HG02610 (cell line): Measurements from ENCODE around the gene ADARB2.

Experiments
- ATAC-seq: cut with Tn5 transposase; IDR thresholded peaks from one replicate; pipeline ENCODE4 v1.9.1; 2021; ENCODE audit warnings: mild to moderate bottlenecking, moderate library complexity; ENCODE audit not compliant: unreplicated experiment

ADARB2 gene

DNA sequence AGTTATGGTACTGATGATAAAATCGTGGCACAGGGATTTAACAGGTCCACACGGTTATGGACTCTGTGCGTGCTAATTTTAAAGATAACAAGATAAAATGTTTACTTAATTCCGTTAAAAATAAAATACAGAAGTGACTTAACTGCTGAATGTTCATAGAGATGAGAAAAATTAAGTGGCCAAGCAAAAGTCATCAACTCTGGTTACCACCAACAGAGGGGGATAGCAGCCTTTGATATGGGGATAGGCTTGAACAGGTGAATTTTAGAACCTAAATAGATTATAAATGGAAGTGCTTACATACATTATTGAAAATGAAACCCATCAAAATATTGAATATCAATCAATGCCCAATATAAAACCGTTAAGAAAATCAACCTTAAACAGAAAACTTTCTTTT, 436.2 kb downstream of the ADARB2 start:
- ATAC-seq, result no peak

DNA sequence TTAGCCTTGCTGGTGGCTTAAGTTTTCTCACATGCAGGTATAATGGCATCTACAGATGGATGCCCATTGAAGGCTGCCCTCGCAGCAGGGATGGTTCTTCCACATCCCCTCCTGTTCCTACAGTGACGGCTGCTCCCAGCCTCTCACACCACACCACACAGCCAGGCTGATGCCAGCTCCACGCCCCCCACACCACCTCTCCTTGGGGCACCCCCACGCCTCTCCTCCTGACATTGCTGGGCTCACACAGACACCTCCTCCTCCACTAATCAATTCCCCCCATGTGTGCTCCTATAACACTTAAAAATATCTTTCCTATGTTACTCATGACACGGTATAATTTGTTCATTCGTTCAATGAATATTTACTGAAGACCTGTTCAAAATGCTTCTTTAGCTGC, 437.1 kb downstream of the ADARB2 start:
- no peak for ATAC-seq

DNA sequence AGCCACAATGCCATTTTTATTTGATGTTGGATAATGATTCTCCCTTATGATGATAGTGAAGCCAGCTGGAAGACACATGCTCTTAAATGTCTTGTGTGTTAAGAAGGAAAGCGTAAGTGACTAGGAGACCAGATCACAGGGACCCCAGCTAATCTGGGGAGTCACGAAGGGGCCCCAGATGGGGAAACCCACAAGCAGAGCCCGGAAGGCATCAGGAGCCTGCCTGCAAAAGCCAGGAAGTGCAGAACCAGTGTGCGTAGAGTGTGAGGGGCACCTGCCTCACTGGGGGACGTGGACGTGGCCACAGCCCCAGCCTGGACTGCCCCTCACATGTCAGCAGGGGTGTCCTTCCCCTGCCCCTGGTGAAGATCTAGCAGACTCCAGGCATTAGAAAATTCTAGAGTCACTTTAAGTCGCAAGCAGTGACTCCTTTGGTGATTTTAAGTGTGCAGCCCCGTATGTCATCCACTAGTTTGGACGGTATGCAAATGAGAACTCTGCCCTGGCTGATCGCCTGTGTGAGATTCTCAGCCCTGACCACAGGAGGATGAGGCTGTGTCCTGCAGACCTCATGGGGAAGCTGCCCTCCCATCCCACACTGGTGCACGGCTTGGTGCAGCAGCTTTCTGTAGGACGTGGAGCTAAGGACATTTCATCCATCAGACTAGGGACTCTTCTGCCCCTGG, 438.1 kb downstream of the ADARB2 start:
- ATAC-seq, result no peak

DNA sequence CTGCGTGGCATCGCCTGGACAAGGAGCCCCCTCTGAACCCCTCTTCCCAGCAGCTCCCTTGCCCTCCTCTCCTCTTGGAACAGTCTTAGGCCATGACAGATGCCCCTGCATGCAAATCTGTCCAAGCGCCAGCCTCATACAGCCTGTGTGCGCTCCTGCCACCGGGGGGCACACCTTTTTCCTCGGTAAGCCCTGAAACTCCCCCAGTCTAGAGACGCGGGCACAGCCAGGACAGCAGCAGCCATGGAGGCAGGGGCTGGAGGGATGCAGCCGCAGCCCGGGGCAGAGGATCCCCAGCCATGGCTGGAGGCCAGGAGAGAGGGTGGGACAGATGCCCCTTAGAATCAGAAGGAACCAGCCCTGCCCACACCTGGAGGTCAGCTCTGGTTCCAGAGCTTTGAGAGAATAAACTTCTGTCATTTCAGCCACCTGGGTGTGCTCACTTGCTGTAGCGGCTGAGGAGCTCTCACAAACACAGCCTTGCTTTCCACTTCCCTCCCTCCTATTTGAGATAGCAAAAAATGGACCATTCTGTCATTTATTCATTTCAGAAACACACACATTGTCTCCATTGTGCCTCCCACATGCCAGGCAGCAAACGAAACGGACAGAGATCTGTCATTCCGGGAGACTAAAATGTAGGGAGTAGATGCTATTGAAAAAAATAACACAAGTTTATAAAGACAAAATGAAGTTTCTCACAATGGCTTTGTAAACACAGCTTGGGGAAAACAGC, 439.6 kb downstream of the ADARB2 start:
- ATAC-seq, result no peak

DNA sequence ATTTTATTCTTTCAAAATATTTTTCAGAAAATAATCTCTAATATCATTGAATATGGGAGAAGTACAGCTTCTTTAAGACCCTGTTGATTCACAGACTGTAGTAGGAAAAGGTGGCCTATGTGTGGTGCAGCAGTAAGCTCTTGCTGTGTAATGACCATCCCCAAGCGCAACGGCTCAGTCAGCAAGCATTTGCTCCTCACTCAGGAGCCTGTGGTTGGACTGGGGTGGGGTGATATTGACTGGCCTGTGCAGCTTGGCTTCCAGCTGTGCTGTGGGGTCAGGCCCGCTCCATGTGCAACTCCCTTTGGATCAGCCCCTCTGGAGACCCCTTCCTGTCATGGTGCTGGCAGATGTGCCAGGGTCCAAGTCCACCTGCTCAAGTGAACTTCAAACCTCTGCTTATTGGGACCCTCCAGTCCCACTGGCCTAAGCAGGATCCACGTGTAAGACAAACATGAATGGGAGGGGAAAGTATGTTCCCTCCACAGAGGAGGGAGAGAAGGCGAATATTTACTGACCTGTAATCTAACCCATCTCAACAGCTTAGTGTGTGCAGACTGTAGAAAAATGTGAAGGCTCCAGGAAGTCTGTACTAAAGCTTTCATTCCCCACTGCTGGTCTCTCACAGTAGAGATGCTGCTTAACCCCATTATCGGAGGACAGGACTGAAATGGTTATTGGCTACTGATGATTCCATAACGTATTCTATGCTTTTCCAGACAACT, 441.4 kb downstream of the ADARB2 start:
- no peak for ATAC-seq

DNA sequence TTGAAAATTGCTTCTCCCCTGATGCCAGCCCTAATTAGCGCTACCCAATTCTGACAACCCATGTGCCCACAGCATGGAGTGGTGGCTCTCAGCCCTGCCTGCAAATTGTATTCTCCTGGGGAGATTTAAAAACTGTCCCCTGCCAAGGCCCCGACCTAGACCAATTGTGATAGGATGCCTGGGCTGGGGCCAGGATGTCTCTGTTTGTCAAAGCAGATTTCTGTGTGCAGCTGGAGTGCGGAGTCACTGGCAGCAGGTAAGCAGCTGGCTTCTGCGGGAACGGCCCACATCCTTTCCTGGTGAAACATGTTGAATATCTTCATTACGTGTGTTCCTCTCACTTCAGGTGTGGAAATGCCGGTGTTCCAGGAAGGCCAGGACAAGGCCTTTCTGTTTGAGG, 442.6 kb downstream of the ADARB2 start:
- ATAC-seq, result no peak

DNA sequence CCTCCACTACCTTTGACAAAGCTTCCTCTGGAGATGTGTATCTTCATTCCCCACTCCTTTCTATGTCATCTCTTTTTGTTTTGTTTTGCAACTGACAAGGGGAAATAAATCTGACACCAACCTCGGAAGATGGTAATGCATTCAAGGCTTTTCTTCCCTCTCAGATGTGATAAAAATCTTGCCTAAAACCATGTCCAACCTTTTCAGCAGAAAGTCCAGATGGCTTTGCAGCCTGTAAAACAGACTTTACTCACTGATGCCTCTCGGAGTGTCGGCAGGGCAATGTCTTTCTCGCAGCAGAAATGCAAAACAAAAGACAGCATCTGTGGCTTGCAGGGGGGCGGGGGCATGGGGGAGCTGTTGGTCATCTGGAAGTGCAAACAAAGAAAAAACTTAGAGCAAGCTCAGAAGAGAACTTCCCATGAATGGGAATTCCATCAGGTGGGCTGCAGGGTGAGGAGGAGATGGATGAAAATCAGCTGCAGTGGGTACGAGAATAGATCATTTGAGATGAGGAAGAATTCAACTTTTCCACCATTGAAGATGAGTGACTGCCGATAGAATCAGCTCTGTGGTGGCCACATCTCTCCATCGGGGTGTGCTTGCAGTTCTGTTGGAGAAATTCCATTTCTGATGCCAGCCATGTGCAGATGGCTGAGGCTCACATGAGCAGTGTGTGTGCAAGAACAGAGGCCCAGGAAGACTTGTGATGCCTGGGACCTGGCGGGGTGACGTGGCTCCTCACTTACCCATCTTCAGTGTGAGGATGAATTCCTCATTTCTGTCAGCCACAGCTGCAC, 443.5 kb downstream of the ADARB2 start:
- no peak for ATAC-seq

DNA sequence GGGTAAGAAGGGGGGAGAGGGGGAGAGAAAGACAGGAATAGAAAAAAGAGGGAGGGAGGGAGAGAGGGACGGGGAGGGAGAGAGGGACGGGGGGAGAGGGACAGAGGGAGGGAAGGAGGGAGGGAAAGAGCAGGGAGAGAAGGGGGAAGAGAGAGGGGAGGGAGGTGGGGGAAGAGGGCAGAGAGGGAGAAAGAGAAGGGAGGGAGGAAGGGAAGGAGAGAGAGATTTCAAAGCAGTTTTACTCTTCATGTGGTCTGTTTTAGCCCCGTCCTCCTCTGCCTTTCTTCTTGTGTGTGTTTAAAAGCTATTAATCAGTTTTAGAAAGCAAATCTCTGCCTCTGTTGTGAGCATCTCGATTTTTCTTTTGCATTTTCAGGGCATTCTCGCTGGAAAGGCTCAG, 444.2 kb downstream of the ADARB2 start:
- ATAC-seq, result no peak

DNA sequence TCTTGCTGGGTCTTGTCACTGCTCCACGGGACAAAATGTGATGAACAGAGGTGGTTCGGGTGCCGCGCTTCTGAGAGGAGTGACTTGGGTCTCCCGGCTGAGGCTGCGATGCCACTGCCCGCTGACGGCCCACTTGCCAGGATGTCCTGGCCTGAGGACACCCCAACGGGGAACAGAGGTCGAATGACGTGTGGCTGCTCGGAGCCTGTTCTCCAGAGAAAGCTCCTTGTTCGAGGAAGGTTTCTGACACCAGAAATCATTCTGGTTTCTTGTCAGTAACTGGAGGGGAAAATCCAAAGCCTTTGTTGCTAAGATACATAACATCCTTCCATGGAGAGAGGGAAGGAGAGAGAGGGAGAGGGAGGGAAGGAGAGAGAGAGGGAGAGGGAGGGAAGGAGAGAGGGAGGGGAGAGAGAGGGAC, 444.7 kb downstream of the ADARB2 start:
- no peak for ATAC-seq

DNA sequence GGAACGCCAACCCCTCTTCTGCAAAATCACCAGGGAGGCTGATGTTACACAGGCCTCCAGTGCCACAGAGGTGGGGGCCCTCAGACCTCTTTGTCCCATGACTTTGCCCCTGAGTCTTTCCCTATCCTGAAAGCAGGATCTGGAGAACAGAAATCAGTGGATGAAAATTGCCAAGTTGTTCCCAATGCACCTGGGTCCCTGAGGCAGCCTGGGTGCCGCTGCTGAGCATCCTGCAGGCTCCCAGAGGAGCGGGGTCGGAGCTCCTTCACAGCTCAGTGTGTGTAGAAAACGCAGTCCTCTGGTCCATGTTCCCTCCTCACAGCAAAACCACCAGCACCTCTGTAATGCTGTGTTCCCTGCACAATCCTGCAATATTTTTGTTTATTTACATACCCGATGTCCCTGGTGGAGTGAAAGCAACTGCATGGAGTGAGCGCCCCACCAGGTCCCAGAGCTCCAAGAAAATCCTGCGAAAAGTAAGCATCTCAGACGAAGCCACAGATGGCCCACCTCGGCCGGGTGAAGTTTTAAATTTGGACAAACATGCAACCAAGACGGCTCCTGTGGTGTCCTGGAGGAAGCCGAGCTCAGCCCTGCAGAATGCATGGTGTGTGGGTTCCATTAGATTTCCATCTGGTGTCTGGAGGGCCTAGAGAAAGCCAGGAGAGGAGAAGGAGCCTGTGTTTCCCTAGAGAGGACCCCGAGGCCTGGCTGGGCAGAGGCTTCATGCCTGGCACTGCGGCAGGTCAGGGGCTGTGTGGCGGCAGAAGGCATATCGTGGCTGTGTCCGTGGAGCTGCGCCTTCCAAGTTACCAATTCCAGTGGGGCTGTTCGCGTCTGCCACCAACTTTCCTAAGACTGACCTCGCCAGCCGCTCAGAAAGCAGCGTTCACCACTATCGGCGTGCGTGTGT, 445.9 kb downstream of the ADARB2 start:
- ATAC-seq, result no peak

DNA sequence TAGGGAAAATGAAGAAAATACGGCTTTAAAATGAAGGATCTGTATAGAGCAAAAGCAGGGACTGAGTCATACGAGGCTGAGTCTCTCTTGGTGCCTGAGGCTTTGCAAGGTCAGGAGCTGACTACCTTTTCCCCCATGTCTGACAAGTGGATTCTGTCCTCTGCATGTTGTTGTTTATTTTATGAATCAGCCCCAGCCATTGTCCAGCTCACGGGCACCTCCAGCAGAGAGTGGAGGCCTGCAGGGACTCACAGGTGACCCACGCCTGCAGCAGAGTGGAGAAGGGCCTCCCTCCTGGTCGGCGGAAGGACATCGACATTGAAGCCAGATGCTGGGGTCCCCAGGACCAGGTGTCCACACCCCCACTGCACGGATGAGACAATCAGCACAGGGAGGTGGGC, 447.3 kb downstream of the ADARB2 start:
- ATAC-seq, result no peak

DNA sequence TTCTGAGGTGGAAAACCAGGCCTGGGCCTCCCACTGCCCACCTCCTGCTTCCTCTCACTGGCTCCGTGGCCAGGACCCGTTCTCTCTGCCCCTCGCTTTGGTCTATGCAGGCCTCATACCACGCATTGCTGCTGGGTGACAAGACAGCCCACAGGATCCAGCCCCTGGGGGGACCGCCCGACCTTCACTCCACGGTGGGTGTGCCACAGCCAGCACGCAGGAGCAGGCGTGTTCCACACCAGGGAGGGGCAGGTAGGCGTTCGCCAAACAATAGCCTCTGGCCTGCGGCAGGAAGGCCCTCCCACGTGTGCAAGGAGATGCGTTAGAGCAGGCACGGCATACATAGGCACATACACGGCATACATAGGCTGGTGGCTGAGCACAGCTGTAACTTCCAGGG, 447.7 kb downstream of the ADARB2 start:
- ATAC-seq, result no peak

DNA sequence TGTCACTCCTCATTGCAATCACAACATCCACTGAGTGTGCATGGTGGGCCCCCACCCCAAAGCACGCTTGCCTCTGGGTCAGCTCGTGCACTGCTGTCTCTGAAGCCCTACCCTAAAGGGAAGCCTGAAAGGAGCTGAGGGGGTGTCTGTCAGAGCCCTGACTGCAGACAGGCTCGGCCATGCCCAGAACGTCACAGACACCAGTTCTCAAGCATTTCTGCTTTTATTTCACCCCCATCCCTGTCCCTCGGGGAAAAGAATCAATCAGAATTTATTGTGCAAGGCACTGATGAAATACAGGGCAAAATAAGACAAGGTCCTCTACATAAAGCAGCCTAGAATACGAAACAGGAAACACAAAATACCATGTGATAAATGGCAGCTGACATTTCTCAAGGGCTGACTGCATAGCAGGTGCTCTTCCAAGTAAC, 449.3 kb downstream of the ADARB2 start:
- ATAC-seq, result no peak

DNA sequence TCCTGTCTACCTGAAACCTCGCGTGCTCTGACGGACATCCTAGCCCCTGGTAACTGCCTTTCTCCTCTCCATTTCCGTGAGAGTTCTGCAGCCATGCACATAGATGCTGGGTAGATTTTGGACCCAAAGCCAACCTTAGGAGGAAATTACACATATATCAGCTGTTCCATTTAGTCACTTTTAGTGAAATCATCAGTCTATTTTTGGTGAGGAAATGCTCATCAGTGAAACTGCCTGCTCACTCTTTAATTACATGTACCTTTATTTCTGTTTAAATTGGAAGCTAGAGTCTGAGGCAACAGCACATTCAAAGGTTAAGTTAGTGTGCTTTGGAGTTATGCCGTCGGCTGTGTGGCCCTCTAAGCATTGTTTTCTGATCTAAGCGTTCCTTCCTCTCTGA, 449.8 kb downstream of the ADARB2 start:
- ATAC-seq, result no peak

DNA sequence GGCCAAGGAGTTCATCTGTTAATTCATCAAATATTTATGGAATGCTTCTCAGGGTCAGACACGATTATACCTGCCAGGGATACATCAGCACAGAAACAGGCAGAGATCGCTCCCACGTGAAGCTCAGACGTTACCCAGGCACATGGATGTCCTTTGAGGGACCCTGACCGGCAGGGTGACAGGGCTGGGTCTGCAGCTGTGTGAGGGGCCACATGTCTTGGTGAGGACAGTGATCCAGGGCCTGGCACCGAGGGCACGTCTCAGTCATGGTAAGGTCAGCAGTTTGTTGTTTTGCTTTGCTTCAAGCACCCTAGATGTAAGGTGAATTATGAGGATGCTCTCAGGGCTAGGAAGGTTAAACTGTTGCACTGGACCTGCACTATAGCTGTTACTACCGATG, 453.2 kb downstream of the ADARB2 start:
- no peak for ATAC-seq

DNA sequence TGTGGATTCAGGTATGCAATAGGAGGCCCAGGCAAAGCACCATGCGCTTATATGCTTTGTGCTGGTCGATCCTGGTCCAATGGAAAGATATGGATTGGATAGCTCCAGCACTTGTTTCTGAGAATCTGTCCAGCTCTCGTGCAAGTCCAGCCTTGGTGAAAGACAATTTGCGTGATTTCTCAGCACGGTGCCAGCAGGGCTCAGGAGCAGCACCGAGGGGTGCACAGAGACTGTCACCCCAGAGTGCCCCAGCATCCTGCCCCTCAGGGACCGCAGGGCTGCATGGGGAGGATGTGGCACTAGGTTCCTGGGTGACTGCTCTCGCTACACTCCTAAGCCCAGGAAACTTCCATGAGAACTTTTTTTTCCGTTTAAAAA, 455.9 kb downstream of the ADARB2 start:
- no peak for ATAC-seq

DNA sequence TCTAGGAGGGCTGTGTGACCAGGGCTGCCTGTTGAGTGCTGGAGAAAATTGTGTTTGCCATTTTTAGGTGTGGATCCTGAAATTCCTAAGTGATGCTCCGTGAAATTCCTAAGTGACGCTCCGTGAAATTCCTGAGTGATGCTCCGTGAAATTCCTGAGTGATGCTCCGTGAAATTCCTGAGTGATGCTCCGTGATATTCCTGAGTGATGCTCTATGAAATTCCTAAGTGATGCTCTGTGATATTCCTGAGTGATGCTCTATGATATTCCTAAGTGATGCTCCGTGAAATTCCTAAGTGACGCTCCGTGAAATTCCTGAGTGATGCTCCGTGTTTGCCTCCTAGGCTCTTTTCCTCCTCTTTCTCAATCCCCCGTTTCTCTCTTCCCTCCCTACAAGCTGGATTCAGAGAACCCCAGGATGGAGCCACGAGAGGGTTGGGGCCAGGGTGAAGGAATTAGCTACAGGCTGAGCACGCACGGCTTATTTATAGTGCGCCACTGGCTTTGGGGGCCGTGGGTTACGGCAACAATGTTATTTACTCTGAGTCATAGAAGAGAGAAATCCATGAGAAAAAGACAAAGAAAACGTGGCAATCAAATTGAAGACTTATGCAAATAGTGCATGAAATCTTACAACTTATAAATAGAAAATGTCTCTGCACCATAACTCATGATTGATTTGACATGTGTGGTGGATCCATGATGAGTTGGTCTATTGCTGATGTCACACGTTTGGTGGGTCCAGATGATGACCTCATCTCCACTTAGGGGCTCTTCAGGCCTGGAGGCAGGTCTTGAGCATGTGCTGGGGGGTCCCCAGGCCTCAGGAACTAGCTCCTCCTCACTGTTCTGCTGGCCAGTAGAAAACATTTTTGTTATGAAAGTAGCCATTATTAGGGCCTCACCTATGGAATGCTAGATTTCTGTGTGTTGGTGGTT, 456.6 kb downstream of the ADARB2 start:
- no peak for ATAC-seq

DNA sequence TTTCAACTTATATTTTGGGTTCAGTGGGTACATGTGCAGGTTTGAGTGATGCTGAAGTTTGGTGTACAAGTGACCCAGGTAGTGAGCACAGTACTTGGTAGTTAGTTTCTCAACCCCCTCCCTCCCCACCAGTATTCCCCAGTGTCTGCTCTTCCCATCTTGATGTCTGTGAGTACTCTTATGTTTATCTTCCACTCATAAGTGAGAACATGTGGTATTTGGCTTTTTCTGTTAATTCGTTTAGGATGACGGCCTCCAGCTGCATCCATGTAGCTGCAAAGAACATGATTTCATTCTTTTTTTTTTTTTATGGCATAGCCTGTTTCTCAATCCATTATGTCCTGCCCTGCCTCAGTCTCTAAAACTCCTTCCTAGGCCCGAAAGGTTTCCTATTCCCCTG, 459.0 kb downstream of the ADARB2 start:
- no peak for ATAC-seq
